HG03064 (cell line): ENCODE data around the gene MICAL1.

Experiments used
- ATAC-seq: cut with Tn5 transposase; IDR thresholded peaks from one replicate; pipeline ENCODE4 v1.9.1; 2021; ENCODE audit warnings: low read depth; ENCODE audit not compliant: unreplicated experiment

Gene MICAL1

DNA sequence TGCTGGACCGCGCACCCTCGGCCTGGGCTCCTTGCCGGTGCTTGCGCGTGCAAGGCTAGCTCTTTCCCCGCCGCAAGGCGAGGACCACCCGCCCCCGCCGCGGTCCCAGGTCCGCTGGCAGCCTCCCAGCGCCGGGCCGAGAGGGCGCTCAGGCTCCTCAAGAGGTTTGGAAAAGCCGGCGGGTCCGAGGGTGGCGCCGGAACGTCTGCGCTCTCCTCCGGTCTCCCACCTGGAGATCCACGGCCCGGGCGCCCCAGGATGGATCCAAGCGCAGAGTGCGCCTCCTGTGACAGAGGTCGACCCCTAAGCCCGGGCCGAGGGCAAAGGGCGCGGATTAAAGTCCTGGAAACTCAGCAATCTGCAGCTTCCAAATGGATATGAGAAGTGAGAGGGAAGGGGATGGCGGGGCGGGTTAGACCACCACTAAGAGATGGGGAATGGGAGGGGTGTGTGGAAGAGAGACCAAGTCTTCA is 575 bp upstream of the MICAL1 start:
- peak; percentile 0 for ATAC-seq

DNA sequence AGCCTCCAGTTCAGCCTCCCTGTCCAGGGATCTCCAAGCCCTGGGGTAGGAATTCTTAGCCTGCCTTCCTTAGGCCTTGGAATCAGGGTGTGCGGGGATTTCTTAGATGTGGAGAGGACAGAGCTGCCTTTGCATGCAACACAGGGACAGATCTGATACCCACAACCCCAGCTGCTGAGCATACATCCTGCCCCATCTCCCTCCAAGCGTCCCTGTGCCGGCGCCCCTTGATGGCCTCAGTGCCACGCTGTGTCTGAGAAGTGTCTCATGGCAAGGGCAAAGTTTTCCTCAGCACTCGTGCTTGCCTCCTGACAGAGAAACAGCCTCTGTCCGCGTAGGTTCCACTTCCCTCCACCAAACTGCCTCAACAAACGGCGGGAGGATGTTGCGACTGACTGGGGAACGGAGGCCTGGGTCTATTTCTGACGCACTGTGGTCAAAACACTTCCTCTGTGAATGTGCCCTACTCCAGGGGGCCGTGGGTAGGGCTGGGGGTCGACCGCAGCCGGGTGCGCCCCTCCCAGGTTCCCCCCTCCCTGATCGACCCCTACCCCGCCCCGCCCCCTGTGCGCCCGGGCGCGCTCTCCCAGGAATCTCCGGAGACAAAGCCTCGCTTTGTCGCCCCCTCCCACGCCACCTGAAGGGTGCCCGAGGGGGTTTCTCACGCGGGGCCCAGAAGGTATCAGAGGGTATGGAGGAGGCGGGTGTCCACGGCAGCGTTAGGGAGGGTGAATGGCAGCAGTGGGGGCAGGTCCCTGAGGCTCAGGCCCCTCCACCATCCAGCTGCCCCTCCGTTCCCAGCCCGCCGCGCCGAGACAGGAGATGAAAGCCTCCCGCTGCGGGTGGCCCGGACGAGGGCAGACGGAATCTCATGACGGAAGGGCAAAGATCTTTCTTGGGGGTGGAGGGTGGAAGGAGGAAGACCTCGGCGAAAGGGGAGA is 806 bp downstream of the MICAL1 start:
- peak; percentile 28 for ATAC-seq

DNA sequence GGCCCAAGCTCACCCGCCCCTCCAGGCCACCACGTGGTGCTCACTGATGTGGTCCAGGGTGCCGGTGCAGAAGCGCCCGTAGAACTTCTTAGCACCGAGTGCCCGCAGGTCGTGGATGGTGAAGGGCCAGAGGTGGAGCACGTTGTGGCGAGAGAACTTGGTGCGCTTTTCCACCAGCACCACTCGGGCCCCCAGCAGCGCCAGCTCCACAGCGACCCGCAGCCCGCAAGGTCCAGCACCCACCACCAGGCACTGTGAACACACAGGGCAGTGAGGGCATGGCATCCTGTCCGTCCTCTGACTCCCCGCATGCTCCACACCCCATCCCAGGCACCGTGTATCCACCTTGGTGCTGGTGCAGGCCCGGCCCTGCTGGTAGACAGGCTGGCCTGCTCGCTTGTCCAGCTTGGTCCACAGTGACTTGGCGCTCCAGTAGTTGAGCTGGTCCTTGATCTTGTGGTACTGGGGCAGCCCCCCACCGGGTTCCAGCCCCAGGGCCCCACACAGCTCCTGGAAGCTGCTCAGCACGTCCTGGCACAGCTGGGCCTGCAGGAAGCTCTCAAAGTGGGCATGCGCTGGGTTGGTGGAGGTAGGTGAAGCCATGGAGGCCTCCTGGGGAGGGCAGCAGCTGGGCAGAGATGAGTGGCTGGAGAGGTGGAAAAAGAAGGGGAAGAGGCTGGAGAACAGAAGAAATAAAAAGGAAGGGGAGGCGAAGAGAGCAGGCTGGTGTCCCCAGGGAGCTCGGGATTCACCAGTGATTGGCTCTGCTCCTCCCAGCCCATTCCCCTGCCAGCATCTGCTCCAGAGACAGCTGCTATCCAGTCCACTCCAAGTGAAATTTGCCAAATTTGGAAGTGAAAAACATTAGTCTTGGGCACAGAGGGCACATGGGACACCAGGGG is 1.7 kb downstream of the MICAL1 start:
- no peak for ATAC-seq

DNA sequence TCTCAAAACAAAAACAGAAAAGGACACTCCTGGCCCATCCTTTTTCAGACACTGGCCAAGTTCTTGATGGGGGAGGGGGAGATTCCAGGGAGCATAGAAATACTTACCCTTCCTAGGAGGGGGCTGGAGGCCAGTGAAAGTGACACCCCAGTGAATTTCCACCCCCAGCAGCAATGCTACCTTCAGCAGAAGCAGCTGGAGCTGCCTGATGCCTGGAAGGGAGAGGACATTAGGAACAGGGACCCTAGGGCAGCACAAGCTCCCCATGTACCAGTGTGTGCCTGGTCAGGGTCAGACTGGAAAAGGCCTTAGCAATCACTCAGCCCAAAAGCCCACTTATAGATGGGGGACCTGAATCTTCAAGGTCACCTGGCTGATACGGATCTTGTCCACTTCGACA is 2.4 kb downstream of the MICAL1 start:
- ATAC-seq: no peak

DNA sequence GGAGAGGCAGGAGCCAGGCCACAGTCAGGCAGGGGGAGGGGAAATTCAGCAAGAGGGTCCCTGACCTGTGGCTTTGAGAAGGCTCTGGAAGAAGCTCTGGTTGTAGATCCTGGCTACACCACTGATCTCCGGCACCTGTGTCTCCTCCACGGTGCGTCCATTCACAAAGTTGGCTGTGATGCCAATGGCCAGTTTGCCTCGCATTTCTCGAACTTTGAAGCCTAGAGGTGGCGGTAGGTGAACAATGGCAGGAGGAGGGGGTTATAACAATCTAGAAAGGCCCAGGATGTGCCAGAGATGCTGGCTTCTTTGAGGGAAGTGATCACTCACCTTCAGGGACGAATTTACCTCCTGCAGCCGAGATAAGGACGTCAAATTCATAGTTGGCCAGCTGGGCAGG is 3.4 kb downstream of the MICAL1 start:
- ATAC-seq: no peak

DNA sequence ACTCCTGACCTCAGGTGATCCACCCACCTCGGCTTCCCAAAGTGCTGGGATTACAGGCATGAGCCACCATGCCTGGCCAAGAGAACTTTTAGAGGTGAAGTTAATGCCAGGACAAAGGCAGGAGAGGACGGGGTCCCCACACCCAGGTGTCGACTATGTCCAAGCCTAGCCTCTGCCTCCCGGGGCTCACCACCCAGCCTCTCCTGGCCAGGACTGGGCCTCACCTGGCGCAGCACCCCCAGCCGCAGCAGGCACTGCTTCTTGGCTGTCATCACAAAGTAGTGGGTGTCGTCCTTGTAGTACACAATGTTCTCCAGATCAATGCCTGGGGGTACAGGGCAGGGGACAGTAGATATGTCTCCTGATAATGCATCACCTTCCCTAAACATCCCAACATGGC is 4.2 kb downstream of the MICAL1 start:
- ATAC-seq: no peak

DNA sequence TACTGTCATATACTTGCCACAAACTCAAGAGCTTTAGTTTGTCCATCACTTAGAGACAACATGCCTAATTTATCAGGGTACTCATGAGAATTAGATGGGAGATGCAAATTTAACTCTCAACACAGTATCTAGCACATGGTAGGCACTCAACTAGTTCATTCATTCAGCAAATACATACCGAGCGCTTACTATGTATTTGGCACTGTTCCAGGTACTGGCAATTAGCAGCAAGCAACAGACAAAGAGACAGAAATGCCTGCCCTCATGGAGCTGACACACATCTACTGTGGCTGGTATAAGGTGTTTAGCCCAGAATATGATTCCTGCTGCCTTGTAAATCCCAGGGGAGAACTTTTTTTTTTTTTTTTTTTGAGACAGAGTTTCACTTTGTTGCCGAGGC is 4.8 kb downstream of the MICAL1 start:
- ATAC-seq: no peak

DNA sequence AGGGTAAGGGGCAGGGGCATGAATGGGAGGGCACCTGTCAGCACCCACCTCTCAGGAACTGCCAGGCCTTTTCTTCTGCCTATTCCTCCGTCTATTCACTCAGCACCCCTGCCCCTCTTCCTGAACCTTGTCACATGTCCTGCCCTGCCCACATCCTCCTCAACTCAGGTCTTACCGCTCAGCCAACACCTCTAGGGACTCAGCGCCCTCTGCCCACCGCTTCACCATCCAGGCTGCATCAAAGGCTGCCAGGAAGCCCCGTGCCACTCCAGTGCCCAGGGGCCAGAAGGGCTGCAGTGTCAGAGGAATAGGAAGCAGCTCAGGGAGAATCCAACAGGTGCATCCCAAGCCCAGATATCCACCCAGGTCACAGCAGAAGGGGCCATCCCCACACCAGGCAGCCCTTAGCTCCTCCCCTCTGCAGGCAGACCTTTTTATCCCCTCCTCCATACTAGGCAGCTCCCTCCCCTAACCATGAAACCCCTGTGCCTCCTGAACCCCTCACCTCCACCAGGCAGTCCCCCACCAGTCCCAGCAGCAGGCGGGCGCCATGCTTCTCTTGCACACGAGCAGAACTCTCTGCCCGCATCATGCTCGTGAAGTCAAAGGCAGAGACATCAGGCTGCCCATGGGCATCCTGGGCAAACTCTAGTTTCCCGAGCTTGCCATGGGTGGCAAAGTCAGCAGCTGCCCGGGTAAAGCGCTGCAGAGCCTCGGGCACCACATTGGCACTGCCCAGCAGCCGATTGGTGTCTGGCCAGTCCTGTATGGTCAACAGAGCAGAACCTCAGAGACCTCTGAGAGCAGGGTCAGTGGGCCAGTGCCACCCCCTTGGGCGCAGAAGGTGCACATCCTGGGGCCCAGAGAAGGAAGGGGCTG is 5.5 kb downstream of the MICAL1 start:
- ATAC-seq: no peak

DNA sequence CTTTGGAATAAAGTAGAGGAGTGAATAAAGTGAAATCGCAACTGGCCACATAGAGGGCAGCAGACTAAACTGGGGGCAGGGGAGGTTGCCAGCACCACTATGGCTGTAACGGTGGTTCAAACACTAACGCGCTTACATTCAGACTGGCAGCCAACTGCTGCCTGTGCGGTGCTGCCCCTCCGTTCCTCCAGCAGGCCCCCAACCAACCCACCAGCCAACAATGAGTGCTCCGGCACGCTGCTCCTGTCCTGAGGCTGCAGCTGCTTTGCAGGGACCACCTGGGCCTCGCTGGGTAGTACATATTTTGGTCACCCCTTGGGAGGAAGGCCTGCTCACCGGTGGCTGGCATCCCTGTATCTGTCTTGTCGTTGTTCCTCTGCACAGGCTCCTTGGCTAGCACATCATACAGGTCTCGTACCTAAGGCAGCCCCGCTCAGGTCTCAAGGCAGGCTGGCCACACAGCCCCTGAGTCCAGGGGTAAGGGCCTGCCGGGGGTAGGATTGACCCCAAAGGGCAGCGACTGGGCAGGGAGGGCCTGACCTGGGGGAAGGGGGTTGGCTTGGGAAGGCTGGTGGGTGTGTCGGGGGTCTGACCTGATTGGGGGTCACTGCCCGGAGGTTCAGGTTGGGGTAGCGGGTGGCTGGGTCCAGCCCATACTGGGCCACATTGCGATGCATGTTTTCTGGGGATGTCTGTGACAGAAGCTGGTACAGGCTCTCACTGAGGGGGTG is 6.3 kb downstream of the MICAL1 start:
- ATAC-seq: no peak

DNA sequence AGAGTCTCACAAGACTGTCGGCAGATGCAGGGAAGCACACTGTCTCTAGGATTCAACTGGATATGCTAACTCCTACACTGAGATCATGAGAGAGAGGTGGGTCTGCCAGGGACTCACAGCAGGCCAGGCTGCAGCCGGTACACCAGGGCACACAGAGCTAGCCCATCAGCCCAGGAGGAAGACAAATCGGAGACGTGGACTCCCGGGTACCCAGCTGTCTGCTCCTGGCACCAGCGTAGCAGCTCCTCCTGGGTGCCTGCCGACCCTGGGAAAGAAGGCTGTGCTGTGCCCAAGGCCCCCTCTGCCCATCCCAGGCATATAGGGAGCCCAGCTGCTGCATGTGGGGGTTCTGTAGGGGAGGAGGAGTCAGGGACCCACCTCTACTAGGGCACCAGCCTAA is 7.0 kb downstream of the MICAL1 start:
- ATAC-seq: no peak

DNA sequence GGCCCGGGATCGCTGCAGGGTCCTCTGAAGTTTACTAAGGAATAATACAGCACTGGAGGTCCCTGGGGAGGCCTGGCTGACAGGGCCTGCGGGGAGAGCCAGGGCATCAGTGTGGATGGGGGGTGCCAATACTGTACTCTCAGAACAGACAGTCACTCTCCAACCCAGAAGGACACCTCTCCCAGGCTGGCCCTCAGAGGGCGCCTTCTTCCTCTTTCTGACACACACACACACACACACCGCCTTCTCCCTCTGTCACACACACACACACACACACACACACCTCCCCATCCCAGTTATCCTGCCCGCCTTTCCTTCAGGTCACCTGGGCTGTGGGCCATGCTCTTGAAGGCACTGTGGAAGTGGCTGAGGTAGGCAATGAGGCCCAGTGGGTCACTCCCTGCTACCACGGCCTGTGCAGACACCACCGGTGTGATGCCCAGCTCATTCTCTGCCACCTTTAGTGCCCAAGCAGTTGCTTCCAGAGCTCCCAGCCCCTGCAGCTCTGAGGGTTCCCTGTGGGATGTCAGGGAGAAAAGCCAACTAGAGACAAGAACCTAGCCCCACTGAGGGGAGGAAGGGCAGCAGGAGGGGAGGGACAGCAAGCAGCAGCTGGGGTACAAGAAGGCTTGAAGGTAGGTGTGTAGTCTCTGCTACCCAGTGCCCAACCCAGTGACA is 7.6 kb downstream of the MICAL1 start:
- ATAC-seq: no peak

DNA sequence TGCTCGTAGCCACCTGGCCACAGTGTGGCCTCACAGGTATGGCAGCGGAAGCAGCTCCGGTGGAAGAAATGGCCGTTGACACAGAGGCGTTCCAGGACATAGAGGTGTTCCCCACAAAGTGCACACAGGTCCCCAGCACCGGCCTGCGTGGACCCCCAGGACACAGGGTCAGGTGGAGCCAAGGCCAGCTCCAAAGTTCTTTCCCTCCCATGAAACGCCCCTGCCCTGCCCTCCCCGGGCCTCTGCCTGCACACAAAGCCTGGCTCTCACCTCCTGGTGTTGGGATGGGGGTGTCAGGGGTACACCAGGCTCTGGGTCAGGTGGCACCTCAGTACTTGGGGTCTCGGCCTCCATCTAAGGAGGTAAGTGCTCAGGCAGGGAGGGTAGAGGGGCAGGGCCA is 8.5 kb downstream of the MICAL1 start:
- ATAC-seq: no peak

DNA sequence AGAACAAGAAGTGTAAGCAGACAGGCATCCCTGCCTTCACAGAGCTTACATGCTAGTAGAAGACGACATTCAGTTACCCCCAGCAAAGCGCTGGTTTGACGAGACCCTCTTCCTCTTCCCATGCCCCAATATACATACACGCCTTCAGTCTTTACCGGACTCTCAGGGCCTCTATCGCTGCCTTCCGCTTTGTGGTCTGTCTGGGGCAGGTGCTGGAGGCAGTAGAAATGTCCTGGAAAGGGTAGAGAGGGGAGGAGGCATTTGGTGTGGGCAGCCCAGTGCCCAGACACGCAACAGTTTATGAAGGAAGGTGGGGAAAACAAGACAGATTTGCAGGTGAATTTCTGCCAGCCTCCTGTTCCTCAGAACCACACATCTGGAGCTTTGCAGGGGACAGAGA is 9.0 kb downstream of the MICAL1 start:
- no peak for ATAC-seq

DNA sequence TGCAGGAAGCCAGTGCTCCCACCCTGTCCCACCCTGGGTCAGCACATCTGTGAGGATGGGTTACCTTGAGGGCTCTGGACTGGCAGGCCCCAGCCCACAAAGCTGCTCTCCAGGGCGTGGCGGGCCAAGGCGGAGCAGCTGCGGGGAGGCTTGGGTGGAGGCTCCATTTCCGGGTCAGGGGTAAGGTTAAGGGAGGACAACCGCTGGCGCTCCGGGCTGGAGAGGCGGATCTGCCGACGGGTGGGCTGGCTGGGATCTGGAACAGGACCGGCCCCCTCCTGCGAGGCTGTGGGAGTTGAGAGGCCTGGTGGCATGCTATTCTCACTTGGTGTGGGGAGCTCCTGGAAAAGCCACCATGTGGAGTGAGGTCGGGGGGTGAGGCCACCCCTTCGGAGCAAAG is 9.5 kb downstream of the MICAL1 start:
- ATAC-seq: no peak

DNA sequence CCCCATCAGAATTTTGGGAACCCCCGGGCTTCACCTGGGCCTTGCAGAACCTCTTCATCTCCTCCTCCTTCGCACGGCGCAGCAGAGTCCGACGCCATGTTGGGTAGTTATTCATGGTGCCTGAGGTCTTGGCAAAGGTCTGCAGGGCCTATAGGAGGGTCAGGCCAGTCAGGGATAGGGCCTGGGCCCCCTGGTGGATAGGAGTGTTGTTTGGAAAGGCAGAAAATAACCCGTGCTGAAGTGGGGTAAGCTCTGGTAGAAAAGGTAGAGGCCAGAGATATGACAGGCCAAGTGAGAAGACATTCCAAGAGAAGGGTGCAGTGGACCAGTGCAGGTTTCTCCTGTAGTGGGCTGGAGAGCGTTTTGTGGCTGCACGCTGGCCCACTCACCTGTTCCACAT is 10.2 kb downstream of the MICAL1 start:
- no peak for ATAC-seq

DNA sequence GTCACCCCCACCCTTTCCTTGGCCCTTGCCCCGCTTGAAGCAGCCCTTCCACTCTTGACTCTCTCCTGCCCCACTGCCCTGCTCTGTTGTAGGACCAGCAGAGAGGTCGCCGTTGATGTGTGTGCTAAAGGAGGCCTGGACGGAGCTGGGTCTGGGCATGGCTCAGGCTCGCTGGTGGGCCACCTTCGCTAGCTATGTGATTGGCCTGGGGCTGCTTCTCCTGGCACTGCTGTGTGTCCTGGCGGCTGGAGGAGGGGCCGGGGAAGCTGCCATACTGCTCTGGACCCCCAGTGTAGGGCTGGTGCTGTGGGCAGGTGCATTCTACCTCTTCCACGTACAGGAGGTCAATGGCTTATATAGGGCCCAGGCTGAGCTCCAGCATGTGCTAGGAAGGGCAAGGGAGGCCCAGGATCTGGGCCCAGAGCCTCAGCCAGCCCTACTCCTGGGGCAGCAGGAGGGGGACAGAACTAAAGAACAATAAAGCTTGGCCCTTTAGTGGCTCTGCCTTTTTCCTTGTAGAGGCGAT is 12.1 kb downstream of the MICAL1 start:
- ATAC-seq: no peak

DNA sequence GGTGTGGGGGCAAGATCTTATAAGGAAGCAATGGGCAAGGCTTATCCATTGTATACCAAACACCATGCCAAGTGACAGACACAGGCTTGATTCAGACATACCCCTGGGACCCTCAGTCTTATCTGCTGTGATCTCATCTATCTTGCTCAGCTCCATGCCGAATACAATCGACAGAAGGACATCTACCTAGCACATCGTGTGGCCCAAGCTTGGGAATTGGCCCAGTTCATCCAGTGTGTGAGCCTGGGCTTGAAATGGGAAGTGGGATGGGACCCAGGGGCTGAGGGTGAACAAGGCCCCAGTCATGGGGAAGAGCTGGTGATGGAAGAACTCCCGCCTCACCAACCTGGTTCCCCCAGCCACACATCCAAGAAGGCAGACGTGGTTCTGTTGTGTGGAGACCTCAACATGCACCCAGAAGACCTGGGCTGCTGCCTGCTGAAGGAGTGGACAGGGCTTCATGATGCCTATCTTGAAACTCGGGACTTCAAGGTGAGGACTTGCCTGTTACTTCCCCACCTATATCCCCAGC is 13.1 kb downstream of the MICAL1 start:
- no peak for ATAC-seq

DNA sequence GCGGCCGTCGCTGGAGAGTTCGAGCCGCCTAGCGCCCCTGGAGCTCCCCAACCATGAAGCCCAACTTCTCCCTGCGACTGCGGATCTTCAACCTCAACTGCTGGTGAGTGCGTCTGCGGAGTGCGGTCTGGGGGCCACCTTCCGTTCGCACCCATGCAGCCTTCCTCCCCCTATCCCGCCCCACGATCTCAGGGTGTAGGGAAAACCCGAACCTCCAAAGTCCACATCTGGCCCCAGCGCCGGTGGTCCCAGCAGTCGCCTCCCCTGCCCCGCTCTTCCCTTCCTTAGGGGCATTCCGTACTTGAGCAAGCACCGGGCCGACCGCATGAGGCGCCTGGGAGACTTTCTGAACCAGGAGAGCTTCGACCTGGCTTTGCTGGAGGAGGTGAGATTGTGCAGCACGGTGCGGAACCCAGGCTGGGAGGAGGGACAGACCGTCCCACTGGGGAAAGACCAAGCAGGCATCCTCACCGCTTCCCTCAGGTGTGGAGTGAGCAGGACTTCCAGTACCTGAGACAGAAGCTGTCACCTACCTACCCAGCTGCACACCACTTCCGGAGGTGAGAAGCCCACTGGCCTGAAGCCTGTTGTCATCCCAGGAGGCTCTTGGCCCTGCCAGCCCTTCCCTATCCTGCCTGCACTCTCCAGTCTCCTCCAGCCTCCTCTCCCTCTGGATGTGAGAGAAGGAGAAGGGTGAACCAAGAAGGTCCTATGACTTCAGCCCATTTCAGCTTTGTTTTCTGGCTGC is 14.3 kb downstream of the MICAL1 start:
- no peak for ATAC-seq
